HepG2 (cell line): ENCODE data around the gene ARFGAP1. TPM values are rescaled to one million over a fixed set of nuclear protein-coding genes. Genes with fewer than 3 reads are reported as not detected.

Source experiments
- ATAD3A ChIP-seq: sonication (generic); formaldehyde crosslinking; IDR thresholded peaks from 2 replicates; pipeline ENCODE4 v1.4.0; 2020; ENCODE audit warnings: missing genetic modification reagents
- ELF1 ChIP-seq: sonication (generic); formaldehyde crosslinking; IDR thresholded peaks from 2 replicates; pipeline ENCODE4 v1.4.0; 2020; ENCODE audit warnings: missing genetic modification reagents
- IRF2 ChIP-seq: IDR thresholded peaks from 2 replicates; pipeline ENCODE4 v1.6.1; 2018; ENCODE audit warnings: missing genetic modification reagents, missing compliant biosample characterization
- ISX ChIP-seq: sonication (generic); formaldehyde crosslinking; conservative IDR thresholded peaks from 2 replicates; pipeline ENCODE4 v1.5.0; 2020; ENCODE audit warnings: missing genetic modification reagents
- TEAD3 ChIP-seq: optimal IDR thresholded peaks from 2 replicates; pipeline ENCODE3; 2016; ENCODE audit warnings: borderline replicate concordance
- ZFP90 ChIP-seq: sonication (generic); formaldehyde crosslinking; IDR thresholded peaks from 2 replicates; pipeline ENCODE4 v1.8.0; 2022; ENCODE audit warnings: missing genetic modification reagents, mild to moderate bottlenecking, inconsistent platforms, borderline replicate concordance
- ZNF558 ChIP-seq: sonication (generic); formaldehyde crosslinking; IDR thresholded peaks from 2 replicates; pipeline ENCODE4 v1.9.0; 2022; ENCODE audit warnings: mild to moderate bottlenecking, missing genetic modification reagents, borderline replicate concordance
- ZNF703 ChIP-seq: sonication (generic); formaldehyde crosslinking; IDR thresholded peaks from 2 replicates; pipeline ENCODE4 v1.5.1; 2020; ENCODE audit warnings: missing genetic modification reagents, mild to moderate bottlenecking, moderate library complexity, borderline replicate concordance
- ZNF75D ChIP-seq: sonication (generic); formaldehyde crosslinking; IDR thresholded peaks from 2 replicates; pipeline ENCODE4 v1.8.1; 2023; ENCODE audit warnings: missing genetic modification reagents, mild to moderate bottlenecking, borderline replicate concordance
- ZNF768 ChIP-seq: sonication (generic); formaldehyde crosslinking; IDR thresholded peaks from 2 replicates; pipeline ENCODE4 v1.4.0; 2020; ENCODE audit warnings: missing genetic modification reagents
- polyA plus RNA-seq, 8 experiments: library from polyadenylated mRNA; depleted of rRNA in 3 of 8; stranded (reverse) in 7 of 8; unstranded in 1 of 8; fragments of >200 nt; fragmentation: Illumina TruSeq in 4 of 8; extraction: Trizol in 4 of 8; gene quantifications; 2 replicates each; pipeline versions ENCODE4 v1.2.1 to v1.2.3, GENCODE V29; 2011 to 2016; ENCODE audit warnings: low read depth in 4 of 8, missing spikeins in 1 of 8, mixed read lengths in 1 of 8; ENCODE audit not compliant: insufficient read depth in 1 of 8
- total RNA-seq, 5 experiments: library from RNA; depleted of rRNA; stranded (reverse); fragments of >200 nt; fragmentation: Illumina TruSeq; extraction: Trizol; gene quantifications; 2 replicates each; pipeline ENCODE4 v1.2.3, GENCODE V29; 2016; ENCODE audit warnings: low read depth in 1 of 5
- TF ChIP-seq, protein P1 (sequence below): sonication (generic); formaldehyde crosslinking; IDR thresholded peaks from 2 replicates; pipeline ENCODE4 v1.4.0; 2020; ENCODE audit warnings: missing genetic modification reagents
- TF ChIP-seq, protein P2 (sequence below): sonication (generic); formaldehyde crosslinking; IDR thresholded peaks from 2 replicates; pipeline ENCODE4 v1.5.0; 2020; ENCODE audit warnings: mild to moderate bottlenecking, missing genetic modification reagents, borderline replicate concordance
- TF ChIP-seq, protein P3 (sequence below): sonication (generic); formaldehyde crosslinking; IDR thresholded peaks from 2 replicates; pipeline ENCODE4 v1.4.0; 2020; ENCODE audit warnings: missing genetic modification reagents
- TF ChIP-seq, protein P4 (sequence below): IDR thresholded peaks from 2 replicates; pipeline ENCODE4 v1.6.1; 2016; ENCODE audit warnings: control low read depth

Gene ARFGAP1
- total and polyA plus RNA-seq, 2 of the 13 experiments (the other 11 are each of a cell fraction or from before 2014, with no cell fraction given): 132 TPM

DNA sequence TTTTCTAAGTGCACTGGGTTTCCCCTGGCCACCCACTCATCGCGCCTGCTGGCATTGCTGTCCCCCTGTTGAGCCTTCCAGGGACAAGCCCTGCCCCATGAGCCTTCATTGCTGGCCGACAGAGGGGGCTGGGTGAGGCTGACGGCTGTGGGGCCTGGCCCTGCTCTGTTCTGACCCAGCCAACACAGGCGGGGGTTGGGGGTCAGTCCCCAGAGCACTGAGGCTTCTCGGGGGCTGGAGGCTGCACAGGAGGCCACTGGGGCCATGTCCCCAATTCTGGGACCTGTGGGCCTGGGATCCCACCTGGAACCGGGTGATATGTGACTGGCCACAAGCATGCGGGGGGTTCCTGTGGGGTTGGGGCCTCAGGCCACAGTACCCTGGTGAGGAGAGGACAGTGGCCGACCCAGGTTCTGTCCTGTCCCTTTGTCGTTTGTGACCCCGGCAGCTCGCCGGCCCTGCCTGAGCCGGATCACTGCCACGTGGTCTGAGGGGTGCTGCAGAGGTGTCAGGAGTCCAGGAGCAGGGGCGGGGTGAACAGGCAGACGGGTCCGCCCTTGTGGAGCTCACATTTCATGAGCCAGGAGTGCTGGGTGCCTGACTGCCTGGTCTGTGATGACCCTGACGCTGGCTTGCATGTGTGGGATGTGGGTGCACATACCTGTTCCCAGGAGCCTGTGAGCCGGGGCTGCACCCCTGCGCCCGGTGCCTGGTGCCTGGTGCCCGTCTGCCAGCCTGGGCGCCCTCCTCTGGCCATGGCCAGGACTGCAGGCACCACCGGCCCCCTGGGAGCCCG, 18.3 kb downstream of the ARFGAP1 start (continued):
- TF ChIP-seq, protein P1, sequence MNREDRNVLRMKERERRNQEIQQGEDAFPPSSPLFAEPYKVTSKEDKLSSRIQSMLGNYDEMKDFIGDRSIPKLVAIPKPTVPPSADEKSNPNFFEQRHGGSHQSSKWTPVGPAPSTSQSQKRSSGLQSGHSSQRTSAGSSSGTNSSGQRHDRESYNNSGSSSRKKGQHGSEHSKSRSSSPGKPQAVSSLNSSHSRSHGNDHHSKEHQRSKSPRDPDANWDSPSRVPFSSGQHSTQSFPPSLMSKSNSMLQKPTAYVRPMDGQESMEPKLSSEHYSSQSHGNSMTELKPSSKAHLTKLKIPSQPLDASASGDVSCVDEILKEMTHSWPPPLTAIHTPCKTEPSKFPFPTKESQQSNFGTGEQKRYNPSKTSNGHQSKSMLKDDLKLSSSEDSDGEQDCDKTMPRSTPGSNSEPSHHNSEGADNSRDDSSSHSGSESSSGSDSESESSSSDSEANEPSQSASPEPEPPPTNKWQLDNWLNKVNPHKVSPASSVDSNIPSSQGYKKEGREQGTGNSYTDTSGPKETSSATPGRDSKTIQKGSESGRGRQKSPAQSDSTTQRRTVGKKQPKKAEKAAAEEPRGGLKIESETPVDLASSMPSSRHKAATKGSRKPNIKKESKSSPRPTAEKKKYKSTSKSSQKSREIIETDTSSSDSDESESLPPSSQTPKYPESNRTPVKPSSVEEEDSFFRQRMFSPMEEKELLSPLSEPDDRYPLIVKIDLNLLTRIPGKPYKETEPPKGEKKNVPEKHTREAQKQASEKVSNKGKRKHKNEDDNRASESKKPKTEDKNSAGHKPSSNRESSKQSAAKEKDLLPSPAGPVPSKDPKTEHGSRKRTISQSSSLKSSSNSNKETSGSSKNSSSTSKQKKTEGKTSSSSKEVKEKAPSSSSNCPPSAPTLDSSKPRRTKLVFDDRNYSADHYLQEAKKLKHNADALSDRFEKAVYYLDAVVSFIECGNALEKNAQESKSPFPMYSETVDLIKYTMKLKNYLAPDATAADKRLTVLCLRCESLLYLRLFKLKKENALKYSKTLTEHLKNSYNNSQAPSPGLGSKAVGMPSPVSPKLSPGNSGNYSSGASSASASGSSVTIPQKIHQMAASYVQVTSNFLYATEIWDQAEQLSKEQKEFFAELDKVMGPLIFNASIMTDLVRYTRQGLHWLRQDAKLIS (CRISPR knock-in tag): no peak
- TF ChIP-seq ISX (CRISPR knock-in tag) (no peak), ZNF558 (CRISPR knock-in tag) (no peak), ATAD3A (CRISPR knock-in tag) (no peak), TEAD3 (no peak), ZNF75D (CRISPR knock-in tag) (no peak), ZFP90 (no peak), IRF2 (no peak), ZNF703 (CRISPR knock-in tag) (no peak), ELF1 (CRISPR knock-in tag) (no peak), ZNF768 (CRISPR knock-in tag) (0 out of 2 replicates have a peak, but pooled peaks have one; percentile 21)
- TF ChIP-seq, protein P2, sequence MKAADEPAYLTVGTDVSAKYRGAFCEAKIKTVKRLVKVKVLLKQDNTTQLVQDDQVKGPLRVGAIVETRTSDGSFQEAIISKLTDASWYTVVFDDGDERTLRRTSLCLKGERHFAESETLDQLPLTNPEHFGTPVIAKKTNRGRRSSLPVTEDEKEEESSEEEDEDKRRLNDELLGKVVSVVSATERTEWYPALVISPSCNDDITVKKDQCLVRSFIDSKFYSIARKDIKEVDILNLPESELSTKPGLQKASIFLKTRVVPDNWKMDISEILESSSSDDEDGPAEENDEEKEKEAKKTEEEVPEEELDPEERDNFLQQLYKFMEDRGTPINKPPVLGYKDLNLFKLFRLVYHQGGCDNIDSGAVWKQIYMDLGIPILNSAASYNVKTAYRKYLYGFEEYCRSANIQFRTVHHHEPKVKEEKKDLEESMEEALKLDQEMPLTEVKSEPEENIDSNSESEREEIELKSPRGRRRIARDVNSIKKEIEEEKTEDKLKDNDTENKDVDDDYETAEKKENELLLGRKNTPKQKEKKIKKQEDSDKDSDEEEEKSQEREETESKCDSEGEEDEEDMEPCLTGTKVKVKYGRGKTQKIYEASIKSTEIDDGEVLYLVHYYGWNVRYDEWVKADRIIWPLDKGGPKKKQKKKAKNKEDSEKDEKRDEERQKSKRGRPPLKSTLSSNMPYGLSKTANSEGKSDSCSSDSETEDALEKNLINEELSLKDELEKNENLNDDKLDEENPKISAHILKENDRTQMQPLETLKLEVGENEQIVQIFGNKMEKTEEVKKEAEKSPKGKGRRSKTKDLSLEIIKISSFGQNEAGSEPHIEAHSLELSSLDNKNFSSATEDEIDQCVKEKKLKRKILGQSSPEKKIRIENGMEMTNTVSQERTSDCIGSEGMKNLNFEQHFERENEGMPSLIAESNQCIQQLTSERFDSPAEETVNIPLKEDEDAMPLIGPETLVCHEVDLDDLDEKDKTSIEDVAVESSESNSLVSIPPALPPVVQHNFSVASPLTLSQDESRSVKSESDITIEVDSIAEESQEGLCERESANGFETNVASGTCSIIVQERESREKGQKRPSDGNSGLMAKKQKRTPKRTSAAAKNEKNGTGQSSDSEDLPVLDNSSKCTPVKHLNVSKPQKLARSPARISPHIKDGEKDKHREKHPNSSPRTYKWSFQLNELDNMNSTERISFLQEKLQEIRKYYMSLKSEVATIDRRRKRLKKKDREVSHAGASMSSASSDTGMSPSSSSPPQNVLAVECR (CRISPR knock-in tag): peak; percentile 32; the same call in 1 of the 2 replicates
- TF ChIP-seq, protein P3, sequence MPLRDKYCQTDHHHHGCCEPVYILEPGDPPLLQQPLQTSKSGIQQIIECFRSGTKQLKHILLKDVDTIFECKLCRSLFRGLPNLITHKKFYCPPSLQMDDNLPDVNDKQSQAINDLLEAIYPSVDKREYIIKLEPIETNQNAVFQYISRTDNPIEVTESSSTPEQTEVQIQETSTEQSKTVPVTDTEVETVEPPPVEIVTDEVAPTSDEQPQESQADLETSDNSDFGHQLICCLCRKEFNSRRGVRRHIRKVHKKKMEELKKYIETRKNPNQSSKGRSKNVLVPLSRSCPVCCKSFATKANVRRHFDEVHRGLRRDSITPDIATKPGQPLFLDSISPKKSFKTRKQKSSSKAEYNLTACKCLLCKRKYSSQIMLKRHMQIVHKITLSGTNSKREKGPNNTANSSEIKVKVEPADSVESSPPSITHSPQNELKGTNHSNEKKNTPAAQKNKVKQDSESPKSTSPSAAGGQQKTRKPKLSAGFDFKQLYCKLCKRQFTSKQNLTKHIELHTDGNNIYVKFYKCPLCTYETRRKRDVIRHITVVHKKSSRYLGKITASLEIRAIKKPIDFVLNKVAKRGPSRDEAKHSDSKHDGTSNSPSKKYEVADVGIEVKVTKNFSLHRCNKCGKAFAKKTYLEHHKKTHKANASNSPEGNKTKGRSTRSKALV (CRISPR knock-in tag): 0 out of 2 replicates have a peak, but pooled peaks have one; percentile 43
- TF ChIP-seq, protein P4, sequence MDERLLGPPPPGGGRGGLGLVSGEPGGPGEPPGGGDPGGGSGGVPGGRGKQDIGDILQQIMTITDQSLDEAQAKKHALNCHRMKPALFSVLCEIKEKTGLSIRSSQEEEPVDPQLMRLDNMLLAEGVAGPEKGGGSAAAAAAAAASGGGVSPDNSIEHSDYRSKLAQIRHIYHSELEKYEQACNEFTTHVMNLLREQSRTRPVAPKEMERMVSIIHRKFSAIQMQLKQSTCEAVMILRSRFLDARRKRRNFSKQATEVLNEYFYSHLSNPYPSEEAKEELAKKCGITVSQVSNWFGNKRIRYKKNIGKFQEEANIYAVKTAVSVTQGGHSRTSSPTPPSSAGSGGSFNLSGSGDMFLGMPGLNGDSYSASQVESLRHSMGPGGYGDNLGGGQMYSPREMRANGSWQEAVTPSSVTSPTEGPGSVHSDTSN (CRISPR knock-in tag): no peak
